T-helper 1 cell treated with Interleukin-12 subunit alpha and Interleukin-12 subunit beta and Interleukin-4 antibody, amounts not matched to agents 30 μg/mL and 1 μg/mL, for 36 hours (primary cell): Measurements from ENCODE around the gene EHBP1L1.

Source experiments
- H3K27ac Mint-ChIP-seq: one replicate; pipeline ENCODE4 v1.8.0; 2021; ENCODE audit warnings: mild to moderate bottlenecking, mixed read lengths
- H3K27me3 Mint-ChIP-seq: one replicate; pipeline ENCODE4 v1.8.0; 2021; ENCODE audit warnings: low read depth, mixed read lengths
- H3K36me3 Mint-ChIP-seq: one replicate; pipeline ENCODE4 v1.8.0; 2021; ENCODE audit warnings: low read depth, mixed read lengths
- H3K4me1 Mint-ChIP-seq: one replicate; pipeline ENCODE4 v1.8.0; 2021; ENCODE audit warnings: low read depth, mixed read lengths
- H3K4me3 Mint-ChIP-seq: one replicate; pipeline ENCODE4 v1.8.0; 2021; ENCODE audit warnings: mild to moderate bottlenecking, moderate library complexity, mixed read lengths
- H3K9me3 Mint-ChIP-seq: one replicate; pipeline ENCODE4 v1.8.0; 2021; ENCODE audit warnings: mixed read lengths

The EHBP1L1 gene

GRCh38 chr11:65576232-65576866 is 496 bp downstream of the EHBP1L1 start:
- no peaks in the 10 kb centered on the region for H3K27me3 Mint-ChIP-seq
- peaks cover 41% of the 10 kb centered on the region for H3K4me1 Mint-ChIP-seq
- peaks cover 29% of the 10 kb centered on the region for H3K36me3 Mint-ChIP-seq
- H3K9me3 Mint-ChIP-seq, result no peaks in the 10 kb centered on the region
- peak overlapping the region; percentile 87 for H3K4me3 Mint-ChIP-seq
- H3K27ac Mint-ChIP-seq, result peak overlapping the region; percentile 77

- no peaks in the 10 kb centered on the region for H3K9me3 Mint-ChIP-seq
- H3K4me1 Mint-ChIP-seq, result peaks cover 34% of the 10 kb centered on the region
- peaks cover 33% of the 10 kb centered on the region for H3K36me3 Mint-ChIP-seq
- peak overlapping the region; percentile 87 for H3K4me3 Mint-ChIP-seq
- no peaks in the 10 kb centered on the region for H3K27me3 Mint-ChIP-seq
- H3K27ac Mint-ChIP-seq, result peak overlapping the region; percentile 83
These were observed 1.3 kb downstream of the EHBP1L1 start for GRCh38 chr11:65576867-65577755.

GRCh38 chr11:65577756-65578109 is 1.9 kb downstream of the EHBP1L1 start:
- H3K27me3 Mint-ChIP-seq, result no peaks in the 10 kb centered on the region

GRCh38 chr11:65578134-65578533 is 2.3 kb downstream of the EHBP1L1 start:
- H3K9me3 Mint-ChIP-seq, result no peaks in the 10 kb centered on the region
- H3K27me3 Mint-ChIP-seq, result no peaks in the 10 kb centered on the region
- H3K4me3 Mint-ChIP-seq, result peak overlapping the region; percentile 77
- peaks cover 34% of the 10 kb centered on the region for H3K4me1 Mint-ChIP-seq
- H3K36me3 Mint-ChIP-seq, result peaks cover 34% of the 10 kb centered on the region
- peak overlapping the region; percentile 83 for H3K27ac Mint-ChIP-seq

More at GRCh38 chr11:65577756-65578109, 1.9 kb downstream of the EHBP1L1 start:
- peak overlapping the region; percentile 83 for H3K27ac Mint-ChIP-seq
- H3K4me1 Mint-ChIP-seq, result peaks cover 36% of the 10 kb centered on the region
- no peaks in the 10 kb centered on the region for H3K9me3 Mint-ChIP-seq
- H3K4me3 Mint-ChIP-seq, result peak overlapping the region; percentile 77
- H3K36me3 Mint-ChIP-seq, result peaks cover 33% of the 10 kb centered on the region

- Mint-ChIP-seq H3K9me3 (no peaks in the 10 kb centered on the region), H3K27me3 (no peaks in the 10 kb centered on the region), H3K36me3 (peaks cover 30% of the 10 kb centered on the region), H3K4me1 (peaks cover 36% of the 10 kb centered on the region), H3K27ac (peak overlapping the region; percentile 83), H3K4me3 (peak overlapping the region; percentile 77)
These were observed 2.8 kb downstream of the EHBP1L1 start for GRCh38 chr11:65578667-65579066.

- peak overlapping the region; percentile 15 for H3K27ac Mint-ChIP-seq
- peak overlapping the region; percentile 14 for H3K4me3 Mint-ChIP-seq
- peaks cover 32% of the 10 kb centered on the region for H3K36me3 Mint-ChIP-seq
- no peaks in the 10 kb centered on the region for H3K27me3 Mint-ChIP-seq
- H3K9me3 Mint-ChIP-seq, result no peaks in the 10 kb centered on the region
- H3K4me1 Mint-ChIP-seq, result peaks cover 37% of the 10 kb centered on the region
These were observed 3.4 kb downstream of the EHBP1L1 start for GRCh38 chr11:65579291-65579690.

GRCh38 chr11:65580031-65580692 is 4.3 kb downstream of the EHBP1L1 start:
- Mint-ChIP-seq H3K9me3 (no peaks in the 10 kb centered on the region), H3K4me3 (no peak overlapping the region), H3K27ac (no peak overlapping the region), H3K36me3 (peaks cover 35% of the 10 kb centered on the region), H3K4me1 (peaks cover 33% of the 10 kb centered on the region), H3K27me3 (no peaks in the 10 kb centered on the region)

GRCh38 chr11:65580756-65581155 is 4.9 kb downstream of the EHBP1L1 start:
- Mint-ChIP-seq H3K4me1 (peaks cover 29% of the 10 kb centered on the region), H3K9me3 (no peaks in the 10 kb centered on the region), H3K4me3 (no peak overlapping the region), H3K27me3 (no peaks in the 10 kb centered on the region), H3K27ac (peak overlapping the region; percentile 41), H3K36me3 (peaks cover 35% of the 10 kb centered on the region)

GRCh38 chr11:65581928-65582327 is 6.1 kb downstream of the EHBP1L1 start:
- Mint-ChIP-seq H3K4me3 (no peak overlapping the region), H3K4me1 (peaks cover 33% of the 10 kb centered on the region), H3K36me3 (peaks cover 42% of the 10 kb centered on the region), H3K27me3 (no peaks in the 10 kb centered on the region), H3K27ac (peak overlapping the region; percentile 73), H3K9me3 (no peaks in the 10 kb centered on the region)

- H3K4me1 Mint-ChIP-seq, result peaks cover 40% of the 10 kb centered on the region
- no peak overlapping the region for H3K4me3 Mint-ChIP-seq
- no peaks in the 10 kb centered on the region for H3K27me3 Mint-ChIP-seq
- peak overlapping the region; percentile 44 for H3K27ac Mint-ChIP-seq
- H3K36me3 Mint-ChIP-seq, result peaks cover 42% of the 10 kb centered on the region
- no peaks in the 10 kb centered on the region for H3K9me3 Mint-ChIP-seq
These were observed 7.7 kb downstream of the EHBP1L1 start for GRCh38 chr11:65583589-65583988.

GRCh38 chr11:65584106-65584505 is 8.3 kb downstream of the EHBP1L1 start:
- Mint-ChIP-seq H3K4me1 (peaks cover 43% of the 10 kb centered on the region), H3K27me3 (no peaks in the 10 kb centered on the region), H3K27ac (peak overlapping the region; percentile 49), H3K9me3 (no peaks in the 10 kb centered on the region), H3K4me3 (no peak overlapping the region), H3K36me3 (peaks cover 41% of the 10 kb centered on the region)

GRCh38 chr11:65584723-65585171 is 8.9 kb downstream of the EHBP1L1 start:
- H3K27ac Mint-ChIP-seq, result no peak overlapping the region
- no peaks in the 10 kb centered on the region for H3K9me3 Mint-ChIP-seq
- H3K4me3 Mint-ChIP-seq, result no peak overlapping the region
- no peaks in the 10 kb centered on the region for H3K27me3 Mint-ChIP-seq
- H3K36me3 Mint-ChIP-seq, result peaks cover 37% of the 10 kb centered on the region
- peaks cover 46% of the 10 kb centered on the region for H3K4me1 Mint-ChIP-seq

GRCh38 chr11:65585396-65586246 is 9.8 kb downstream of the EHBP1L1 start:
- H3K36me3 Mint-ChIP-seq, result peaks cover 33% of the 10 kb centered on the region
- no peaks in the 10 kb centered on the region for H3K27me3 Mint-ChIP-seq
- H3K4me3 Mint-ChIP-seq, result no peak overlapping the region
- peak overlapping the region; percentile 52 for H3K27ac Mint-ChIP-seq
- H3K4me1 Mint-ChIP-seq, result peaks cover 47% of the 10 kb centered on the region
- no peaks in the 10 kb centered on the region for H3K9me3 Mint-ChIP-seq

- Mint-ChIP-seq H3K36me3 (peaks cover 32% of the 10 kb centered on the region), H3K27ac (peak overlapping the region; percentile 52), H3K4me3 (no peak overlapping the region), H3K4me1 (peaks cover 47% of the 10 kb centered on the region), H3K9me3 (no peaks in the 10 kb centered on the region), H3K27me3 (no peaks in the 10 kb centered on the region)
These were observed 10.4 kb downstream of the EHBP1L1 start for GRCh38 chr11:65586247-65586630.
